ENCODE results near the gene MAP3K2. TPM values are rescaled to one million over a fixed set of nuclear protein-coding genes. Genes with fewer than 3 reads are reported as not detected.

The MAP3K2 gene
- total RNA-seq, 4 donors from 2014 or later, result 29.4 to 37.4 (median 31.3) TPM

DNA sequence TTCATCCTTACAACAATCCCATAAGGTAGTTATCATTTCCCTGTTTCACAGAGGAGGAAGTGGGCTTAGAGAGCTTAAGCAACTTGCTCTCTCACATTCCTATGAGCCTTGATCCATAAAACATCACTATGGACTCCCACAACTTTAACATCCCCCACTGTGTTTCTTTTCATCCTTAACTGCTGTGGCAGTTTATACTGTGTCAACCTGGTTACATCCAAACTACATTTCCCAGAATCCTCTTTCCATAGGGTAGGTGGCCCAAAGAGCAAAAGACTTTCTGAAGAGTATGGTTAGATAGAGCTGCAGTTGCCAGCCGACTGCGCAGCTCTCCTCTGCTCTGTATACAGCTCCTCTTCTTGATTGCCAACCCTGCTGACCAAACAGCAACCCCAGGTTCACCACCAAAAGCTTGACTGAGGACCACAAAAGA, 22.5 kb downstream of the MAP3K2 start:
- H3K27me3 ChIP-seq, result no peaks in the 10 kb centered on the region
- TF ChIP-seq, protein P1, sequence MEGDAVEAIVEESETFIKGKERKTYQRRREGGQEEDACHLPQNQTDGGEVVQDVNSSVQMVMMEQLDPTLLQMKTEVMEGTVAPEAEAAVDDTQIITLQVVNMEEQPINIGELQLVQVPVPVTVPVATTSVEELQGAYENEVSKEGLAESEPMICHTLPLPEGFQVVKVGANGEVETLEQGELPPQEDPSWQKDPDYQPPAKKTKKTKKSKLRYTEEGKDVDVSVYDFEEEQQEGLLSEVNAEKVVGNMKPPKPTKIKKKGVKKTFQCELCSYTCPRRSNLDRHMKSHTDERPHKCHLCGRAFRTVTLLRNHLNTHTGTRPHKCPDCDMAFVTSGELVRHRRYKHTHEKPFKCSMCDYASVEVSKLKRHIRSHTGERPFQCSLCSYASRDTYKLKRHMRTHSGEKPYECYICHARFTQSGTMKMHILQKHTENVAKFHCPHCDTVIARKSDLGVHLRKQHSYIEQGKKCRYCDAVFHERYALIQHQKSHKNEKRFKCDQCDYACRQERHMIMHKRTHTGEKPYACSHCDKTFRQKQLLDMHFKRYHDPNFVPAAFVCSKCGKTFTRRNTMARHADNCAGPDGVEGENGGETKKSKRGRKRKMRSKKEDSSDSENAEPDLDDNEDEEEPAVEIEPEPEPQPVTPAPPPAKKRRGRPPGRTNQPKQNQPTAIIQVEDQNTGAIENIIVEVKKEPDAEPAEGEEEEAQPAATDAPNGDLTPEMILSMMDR (IDR thresholded peaks at IDR 0.05), result no peak
- no peak for TF ChIP-seq POLR2A (IDR thresholded peaks at IDR 0.05)
- peaks cover 0 to 19% (median 3%) of the 10 kb centered on the region in 3 donors for H3K4me1 ChIP-seq
- intact Hi-C loops (cut with DNase I), result no loop called here
- no peak for DNase-seq
- 83 to 90% methylated on average over 2 of the region's 2 CpGs for WGBS, 2 donors
- no peaks in the 10 kb centered on the region for H3K9me3 ChIP-seq
- H3K27ac ChIP-seq, result no peak overlapping the region
- H3K4me3 ChIP-seq, result no peak overlapping the region
- H3K36me3 ChIP-seq, result no peaks in the 10 kb centered on the region

DNA sequence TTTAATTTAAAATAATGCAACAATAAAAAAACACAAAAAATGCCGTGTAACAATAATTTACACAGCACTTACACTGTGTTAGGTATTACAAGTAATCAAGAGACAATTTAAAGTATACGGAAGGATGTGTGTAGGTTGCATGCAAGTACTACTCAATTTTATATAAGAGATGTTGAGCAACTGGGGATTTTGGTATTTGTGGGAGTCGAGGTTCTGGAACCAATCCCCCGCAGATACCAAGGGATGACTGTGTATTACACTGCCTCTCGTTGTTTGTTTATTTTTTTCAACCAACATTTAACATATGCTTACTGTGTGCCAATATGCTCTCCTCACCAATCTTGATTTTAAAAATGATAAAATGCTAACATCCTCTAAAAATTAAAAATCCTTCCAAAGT, 24.8 kb downstream of the MAP3K2 start:
- Histone ChIP-seq H3K9me3 (no peaks in the 10 kb centered on the region), H3K27me3 (no peaks in the 10 kb centered on the region), H3K4me3 (no peak overlapping the region), H3K36me3 (no peaks in the 10 kb centered on the region), H3K4me1 (peaks cover 0 to 19% (median 3%) of the 10 kb centered on the region in 3 donors), H3K27ac (no peak overlapping the region)
- TF ChIP-seq, protein P1 (IDR thresholded peaks at IDR 0.05), result no peak
- intact Hi-C loops (cut with DNase I), result loop anchor here (5.0 kb wide), 1 partner anchor 64 kb away; no protein-coding TSS in a partner anchor
- no peak for DNase-seq
- 68 to 75% methylated on average over 5 of the region's 5 CpGs for WGBS, 2 donors

DNA sequence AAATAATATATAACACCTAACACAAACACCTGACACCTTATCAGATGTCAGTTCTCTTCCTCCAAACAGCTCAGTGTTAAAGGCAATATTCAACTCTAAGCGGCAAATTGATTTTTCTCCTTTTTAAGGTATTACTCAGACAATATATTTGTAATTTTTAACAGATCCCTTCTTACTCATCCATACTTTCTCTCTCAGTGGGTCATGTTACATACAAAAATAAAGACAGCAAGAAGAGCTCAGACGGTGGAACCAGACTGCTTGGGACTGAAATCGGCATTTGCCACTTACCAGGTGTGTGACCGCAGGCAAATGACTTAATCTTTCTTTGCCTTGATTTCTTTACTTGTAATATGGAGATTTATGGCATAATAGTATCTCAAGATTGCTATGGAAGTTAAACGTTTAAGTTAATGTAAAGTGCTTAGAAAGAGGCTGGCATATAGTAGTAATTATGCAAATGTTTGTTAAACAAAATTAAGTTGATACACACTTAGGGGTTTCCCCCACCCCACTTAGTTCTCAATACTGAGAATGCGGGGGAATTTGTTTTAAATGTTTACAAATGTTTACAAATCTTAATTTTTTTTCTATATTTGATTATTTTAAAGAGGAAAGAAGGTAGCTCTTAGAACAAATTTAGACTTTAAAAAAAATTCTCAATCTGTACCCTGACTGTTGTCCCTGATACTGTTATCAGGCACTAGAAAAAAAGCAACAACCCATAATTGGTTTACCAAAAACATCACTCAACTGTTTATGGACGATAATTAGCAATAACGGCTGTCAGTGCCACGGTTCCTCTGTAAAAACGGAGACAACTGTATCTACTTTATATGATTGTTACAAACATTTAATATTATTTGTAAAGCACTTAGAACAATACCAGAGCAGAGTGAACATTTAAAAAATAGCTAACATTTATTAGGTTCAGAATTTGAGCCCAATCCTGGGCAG, 25.6 kb downstream of the MAP3K2 start:
- Histone ChIP-seq H3K4me1 (peaks cover 0 to 14% (median 3%) of the 10 kb centered on the region in 3 donors), H3K27me3 (no peaks in the 10 kb centered on the region), H3K4me3 (no peak overlapping the region), H3K36me3 (no peaks in the 10 kb centered on the region), H3K9me3 (no peaks in the 10 kb centered on the region), H3K27ac (no peak overlapping the region)
- intact Hi-C loops (cut with DNase I), result loop anchor here (5.0 kb wide), 1 partner anchor 65 kb away; no protein-coding TSS in a partner anchor
- WGBS, 2 donors, result 81% methylated on average over 10 of the region's 10 CpGs
- no peak for TF ChIP-seq POLR2A (IDR thresholded peaks at IDR 0.05)
- TF ChIP-seq, protein P1 (IDR thresholded peaks at IDR 0.05), result no peak
- DNase-seq, result no peak

DNA sequence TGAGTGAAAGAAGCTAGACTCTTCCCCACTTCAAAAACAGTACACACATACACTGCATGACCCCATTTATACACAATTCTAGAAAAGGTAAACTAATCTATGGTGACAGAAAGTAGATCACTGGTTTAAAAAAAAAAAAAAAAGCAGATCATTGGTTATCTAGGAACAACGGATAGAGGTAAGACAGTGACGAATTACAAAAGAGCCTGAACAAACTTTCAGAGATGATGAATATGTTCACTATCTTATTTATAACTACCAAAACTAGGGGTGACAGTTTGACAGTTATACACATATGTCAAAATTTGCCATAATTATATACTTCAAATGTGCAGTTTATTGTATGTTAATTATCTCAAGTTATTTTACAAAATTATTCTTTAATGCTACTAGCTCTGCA, 27.5 kb downstream of the MAP3K2 start:
- peaks cover 0 to 2% (median 0%) of the 10 kb centered on the region in 3 donors for H3K4me1 ChIP-seq
- no peaks in the 10 kb centered on the region for H3K36me3 ChIP-seq

More for the DNA sequence above, 27.5 kb downstream of the MAP3K2 start:
- H3K4me3 ChIP-seq, result no peak overlapping the region
- no peak overlapping the region for H3K27ac ChIP-seq
- no peak for DNase-seq
- intact Hi-C loops (cut with DNase I), result loop anchor here (5.0 kb wide), 1 partner anchor 67 kb away; no protein-coding TSS in a partner anchor
- TF ChIP-seq, protein P1 (IDR thresholded peaks at IDR 0.05), result no peak
- TF ChIP-seq POLR2A (IDR thresholded peaks at IDR 0.05), result no peak
- 70 to 72% methylated on average over 2 of the region's 2 CpGs for WGBS, 2 donors
- H3K9me3 ChIP-seq, result no peaks in the 10 kb centered on the region
- H3K27me3 ChIP-seq, result no peaks in the 10 kb centered on the region

Data from esophagus squamous epithelium (tissue), 5 donors.